Activated naive CD8-positive, alpha-beta T cell treated with anti-CD3 and anti-CD28 coated beads for 36 hours (primary cell): Measurements from ENCODE around the gene RAPGEF2. TPM values are rescaled to one million over a fixed set of nuclear protein-coding genes. Genes with fewer than 3 reads are reported as not detected.

Experiments
- DNase-seq: peaks from one replicate; pipeline ENCODE4 v3.0.0; 2021
- H3K27ac Mint-ChIP-seq: one replicate; pipeline ENCODE4 v1.8.0; 2022; ENCODE audit warnings: mild to moderate bottlenecking, moderate library complexity, mixed read lengths
- H3K27me3 Mint-ChIP-seq: one replicate; pipeline ENCODE4 v1.8.0; 2022; ENCODE audit warnings: mild to moderate bottlenecking, mixed read lengths
- H3K36me3 Mint-ChIP-seq: one replicate; pipeline ENCODE4 v1.8.0; 2021; ENCODE audit warnings: mild to moderate bottlenecking, mixed read lengths
- H3K4me1 Mint-ChIP-seq: one replicate; pipeline ENCODE4 v1.8.0; 2021; ENCODE audit warnings: mixed read lengths
- H3K4me3 Mint-ChIP-seq: one replicate; pipeline ENCODE4 v1.8.0; 2022; ENCODE audit warnings: mild to moderate bottlenecking, moderate library complexity, mixed read lengths
- H3K9me3 Mint-ChIP-seq: one replicate; pipeline ENCODE4 v1.8.0; 2022; ENCODE audit warnings: mixed read lengths
- total RNA-seq, 2 experiments: library from RNA; stranded (reverse); gene quantifications; one replicate each; pipeline ENCODE4 v1.2.3, GENCODE V29; 2021

The RAPGEF2 gene
- total RNA-seq, 2 experiments from 2014 or later, result 19.2 to 22.7 TPM

GRCh38 chr4:159266981-159267868, 164.3 kb downstream of the RAPGEF2 start:
- Mint-ChIP-seq H3K9me3 (no peaks in the 10 kb centered on the region), H3K4me1 (peaks cover 3% of the 10 kb centered on the region), H3K36me3 (peaks cover 4% of the 10 kb centered on the region), H3K27ac (no peak overlapping the region), H3K27me3 (no peaks in the 10 kb centered on the region), H3K4me3 (no peak overlapping the region)
- DNase-seq, result no peak

GRCh38 chr4:159267869-159268285, 165.0 kb downstream of the RAPGEF2 start:
- no peaks in the 10 kb centered on the region for H3K9me3 Mint-ChIP-seq
- no peak overlapping the region for H3K27ac Mint-ChIP-seq
- DNase-seq, result no peak
- H3K4me1 Mint-ChIP-seq, result peaks cover 8% of the 10 kb centered on the region
- peaks cover 4% of the 10 kb centered on the region for H3K36me3 Mint-ChIP-seq
- no peaks in the 10 kb centered on the region for H3K27me3 Mint-ChIP-seq
- no peak overlapping the region for H3K4me3 Mint-ChIP-seq

GRCh38 chr4:159268607-159269006, 165.7 kb downstream of the RAPGEF2 start:
- H3K4me1 Mint-ChIP-seq, result peaks cover 8% of the 10 kb centered on the region
- no peak overlapping the region for H3K27ac Mint-ChIP-seq

GRCh38 chr4:159269116-159269515, 166.2 kb downstream of the RAPGEF2 start:
- H3K36me3 Mint-ChIP-seq, result peaks cover 2% of the 10 kb centered on the region
- H3K9me3 Mint-ChIP-seq, result no peaks in the 10 kb centered on the region
- DNase-seq, result no peak
- H3K27ac Mint-ChIP-seq, result no peak overlapping the region
- H3K27me3 Mint-ChIP-seq, result no peaks in the 10 kb centered on the region
- H3K4me1 Mint-ChIP-seq, result peaks cover 8% of the 10 kb centered on the region
- H3K4me3 Mint-ChIP-seq, result no peak overlapping the region

More at GRCh38 chr4:159268607-159269006, 165.7 kb downstream of the RAPGEF2 start:
- H3K9me3 Mint-ChIP-seq, result no peaks in the 10 kb centered on the region
- no peaks in the 10 kb centered on the region for H3K27me3 Mint-ChIP-seq
- H3K36me3 Mint-ChIP-seq, result peaks cover 4% of the 10 kb centered on the region
- no peak for DNase-seq
- H3K4me3 Mint-ChIP-seq, result no peak overlapping the region

GRCh38 chr4:159269956-159270355, 167.1 kb downstream of the RAPGEF2 start:
- Mint-ChIP-seq H3K36me3 (peaks cover 2% of the 10 kb centered on the region), H3K4me3 (no peak overlapping the region), H3K4me1 (peaks cover 8% of the 10 kb centered on the region), H3K27me3 (no peaks in the 10 kb centered on the region), H3K9me3 (no peaks in the 10 kb centered on the region), H3K27ac (no peak overlapping the region)
- DNase-seq, result no peak

GRCh38 chr4:159271856-159272255, 169.0 kb downstream of the RAPGEF2 start:
- Mint-ChIP-seq H3K9me3 (peaks cover 2% of the 10 kb centered on the region), H3K36me3 (peaks cover 2% of the 10 kb centered on the region), H3K4me1 (peaks cover 8% of the 10 kb centered on the region), H3K27me3 (no peaks in the 10 kb centered on the region), H3K4me3 (no peak overlapping the region), H3K27ac (no peak overlapping the region)
- DNase-seq, result no peak

GRCh38 chr4:159272273-159273140, 169.6 kb downstream of the RAPGEF2 start:
- no peak for DNase-seq
- peaks cover 2% of the 10 kb centered on the region for H3K9me3 Mint-ChIP-seq
- peaks cover 8% of the 10 kb centered on the region for H3K4me1 Mint-ChIP-seq
- no peak overlapping the region for H3K4me3 Mint-ChIP-seq
- no peaks in the 10 kb centered on the region for H3K27me3 Mint-ChIP-seq
- peaks cover 6% of the 10 kb centered on the region for H3K36me3 Mint-ChIP-seq
- H3K27ac Mint-ChIP-seq, result no peak overlapping the region

- H3K36me3 Mint-ChIP-seq, result peaks cover 11% of the 10 kb centered on the region
- H3K9me3 Mint-ChIP-seq, result peaks cover 2% of the 10 kb centered on the region
- no peak overlapping the region for H3K27ac Mint-ChIP-seq
- no peak for DNase-seq
- H3K27me3 Mint-ChIP-seq, result no peaks in the 10 kb centered on the region
- no peak overlapping the region for H3K4me3 Mint-ChIP-seq
- peaks cover 10% of the 10 kb centered on the region for H3K4me1 Mint-ChIP-seq
Measured at GRCh38 chr4:159273141-159273438, 170.2 kb downstream of the RAPGEF2 start.

GRCh38 chr4:159273841-159274240, 171.0 kb downstream of the RAPGEF2 start:
- no peak for DNase-seq
- Mint-ChIP-seq H3K4me3 (no peak overlapping the region), H3K27me3 (no peaks in the 10 kb centered on the region), H3K27ac (no peak overlapping the region), H3K36me3 (peaks cover 12% of the 10 kb centered on the region), H3K4me1 (peaks cover 13% of the 10 kb centered on the region), H3K9me3 (peaks cover 2% of the 10 kb centered on the region)

- Mint-ChIP-seq H3K4me3 (no peak overlapping the region), H3K27ac (no peak overlapping the region), H3K9me3 (peaks cover 2% of the 10 kb centered on the region), H3K27me3 (no peaks in the 10 kb centered on the region), H3K4me1 (peaks cover 5% of the 10 kb centered on the region), H3K36me3 (peaks cover 27% of the 10 kb centered on the region)
- no peak for DNase-seq
Measured at GRCh38 chr4:159278399-159278798, 175.5 kb downstream of the RAPGEF2 start.

- Mint-ChIP-seq H3K9me3 (peaks cover 2% of the 10 kb centered on the region), H3K27me3 (no peaks in the 10 kb centered on the region), H3K4me3 (no peak overlapping the region), H3K36me3 (peaks cover 27% of the 10 kb centered on the region), H3K4me1 (peaks cover 5% of the 10 kb centered on the region), H3K27ac (no peak overlapping the region)
- DNase-seq, result no peak
Measured at GRCh38 chr4:159279084-159279483, 176.2 kb downstream of the RAPGEF2 start.

GRCh38 chr4:159280442-159281172, 177.7 kb downstream of the RAPGEF2 start:
- Mint-ChIP-seq H3K9me3 (peaks cover 2% of the 10 kb centered on the region), H3K4me1 (peaks cover 5% of the 10 kb centered on the region), H3K4me3 (no peak overlapping the region), H3K27me3 (no peaks in the 10 kb centered on the region), H3K36me3 (peaks cover 25% of the 10 kb centered on the region), H3K27ac (no peak overlapping the region)
- no peak for DNase-seq

- Mint-ChIP-seq H3K4me1 (peaks cover 5% of the 10 kb centered on the region), H3K4me3 (no peak overlapping the region), H3K36me3 (peaks cover 28% of the 10 kb centered on the region), H3K9me3 (no peaks in the 10 kb centered on the region), H3K27me3 (no peaks in the 10 kb centered on the region), H3K27ac (no peak overlapping the region)
- no peak for DNase-seq
Measured at GRCh38 chr4:159281771-159282170, 178.9 kb downstream of the RAPGEF2 start.

- H3K27me3 Mint-ChIP-seq, result no peaks in the 10 kb centered on the region
- peaks cover 26% of the 10 kb centered on the region for H3K36me3 Mint-ChIP-seq
- no peak overlapping the region for H3K4me3 Mint-ChIP-seq
- peaks cover 5% of the 10 kb centered on the region for H3K4me1 Mint-ChIP-seq
- no peaks in the 10 kb centered on the region for H3K9me3 Mint-ChIP-seq
- no peak for DNase-seq
- no peak overlapping the region for H3K27ac Mint-ChIP-seq
Measured at GRCh38 chr4:159282329-159282728, 179.4 kb downstream of the RAPGEF2 start.

- Mint-ChIP-seq H3K4me3 (no peak overlapping the region), H3K9me3 (no peaks in the 10 kb centered on the region), H3K27me3 (no peaks in the 10 kb centered on the region), H3K36me3 (peaks cover 20% of the 10 kb centered on the region), H3K27ac (no peak overlapping the region), H3K4me1 (peaks cover 4% of the 10 kb centered on the region)
- DNase-seq, result no peak
Measured at GRCh38 chr4:159282944-159283343, 180.1 kb downstream of the RAPGEF2 start.
